Stimulated activated CD4-positive, alpha-beta T cell treated with anti-CD3 and anti-CD28 coated beads, TNF-alpha, amount 100 ng/mL, for 48 hours (primary cell): ENCODE results near the gene USP6NL.
"Not testable (repeated sequence)": the region's sequence is repeated elsewhere in the genome, so short reads cannot be mapped to it uniquely, and the experiment has no call there.

Experiments
- DNase-seq, 3 donors: peaks; one replicate each; pipeline ENCODE4 v3.0.0-alpha.2; 2020; ENCODE audit warnings: low read depth in 3 of 3

The USP6NL gene

DNA sequence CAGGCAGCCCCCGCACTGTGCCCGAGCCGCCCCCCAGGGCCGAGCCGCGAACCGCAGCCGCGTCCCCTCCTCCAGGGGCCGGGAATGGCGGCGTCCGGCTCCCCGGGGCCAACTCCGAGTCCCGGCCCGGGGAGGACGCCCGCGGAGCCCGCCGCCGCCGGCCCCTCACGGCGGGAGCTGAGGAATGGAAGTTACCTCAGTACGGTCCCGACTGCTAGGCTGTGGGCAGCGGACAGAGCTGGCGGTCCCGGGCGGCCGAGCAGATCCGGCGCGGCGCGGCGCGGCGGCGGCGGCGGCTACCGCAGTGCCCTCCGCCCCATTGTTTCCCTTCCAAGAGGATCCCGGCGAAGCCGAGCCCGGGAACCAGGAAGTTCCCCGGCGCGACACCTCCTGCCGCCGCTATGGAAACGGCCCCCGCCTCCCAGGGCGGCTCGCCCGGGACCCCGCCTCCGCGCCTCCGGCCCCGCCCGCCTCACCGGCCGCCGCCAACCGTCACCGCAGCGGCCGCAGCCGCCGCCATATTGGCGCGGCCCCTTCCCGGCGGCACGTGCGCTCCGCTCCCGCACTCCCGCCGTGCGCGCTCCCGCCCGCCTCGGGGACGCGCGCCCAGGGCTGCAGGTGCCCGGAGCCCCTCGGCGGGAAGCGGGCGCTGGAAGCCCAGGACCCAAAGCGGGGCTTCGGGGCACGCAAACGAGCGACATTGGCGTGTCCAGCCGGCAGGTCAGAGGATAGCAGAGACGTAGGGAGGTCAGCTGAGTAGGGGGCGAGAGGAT, at the start of gene USP6NL:
Gene USP6NL (minus strand): TSS at position 403 of the 773 bp plus-strand sequence. CDS start 14,016 bp downstream, outside the sequence.
- peak in 1 of 3 donors; percentile 41 for DNase-seq

DNA sequence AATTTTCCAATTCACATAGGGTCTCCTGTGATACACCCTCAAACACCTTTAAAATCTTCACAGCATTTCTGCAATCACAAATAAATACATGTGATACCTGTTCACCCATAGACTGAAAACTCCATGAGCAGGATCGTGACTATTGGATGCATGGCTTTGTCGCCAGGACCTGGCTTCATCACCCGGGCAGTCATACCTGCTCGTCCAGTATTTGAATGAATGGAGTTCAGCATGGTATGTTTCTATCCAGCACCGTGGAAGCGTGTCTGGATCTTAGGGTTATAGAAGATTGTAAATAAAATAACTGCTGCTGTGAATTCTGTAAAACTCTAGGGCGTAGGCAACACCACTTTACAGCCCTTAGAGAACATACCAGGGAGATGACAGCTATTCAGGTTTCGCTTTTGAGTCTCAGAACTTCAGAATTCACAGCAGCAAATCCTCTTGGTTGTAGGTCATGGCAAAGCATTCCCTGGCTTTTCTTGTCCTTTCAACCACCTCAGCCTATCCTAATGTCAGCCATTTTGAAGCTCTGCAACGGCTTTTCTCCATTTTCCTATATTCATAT, 47.4 kb upstream of the USP6NL start:
- DNase-seq: no peak

DNA sequence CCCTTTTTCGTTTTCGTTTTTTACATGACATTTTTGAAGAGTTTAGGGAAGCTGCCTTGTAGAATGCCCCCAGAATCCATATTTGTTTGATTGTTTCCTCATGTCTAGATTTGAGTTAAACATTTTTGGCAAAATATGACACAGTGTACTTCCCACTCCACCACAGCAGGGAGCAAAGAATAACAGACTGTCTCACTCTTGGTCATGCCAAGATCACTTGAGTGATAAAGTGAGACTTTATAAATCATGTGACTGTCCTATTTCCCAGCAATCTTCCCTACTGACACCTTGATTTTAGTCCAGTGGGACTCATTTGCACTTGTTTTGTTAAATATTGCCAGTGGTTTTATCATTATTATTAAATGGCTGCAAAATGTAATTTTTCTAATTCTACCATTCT, 44.4 kb upstream of the USP6NL start:
- DNase-seq: no peak

DNA sequence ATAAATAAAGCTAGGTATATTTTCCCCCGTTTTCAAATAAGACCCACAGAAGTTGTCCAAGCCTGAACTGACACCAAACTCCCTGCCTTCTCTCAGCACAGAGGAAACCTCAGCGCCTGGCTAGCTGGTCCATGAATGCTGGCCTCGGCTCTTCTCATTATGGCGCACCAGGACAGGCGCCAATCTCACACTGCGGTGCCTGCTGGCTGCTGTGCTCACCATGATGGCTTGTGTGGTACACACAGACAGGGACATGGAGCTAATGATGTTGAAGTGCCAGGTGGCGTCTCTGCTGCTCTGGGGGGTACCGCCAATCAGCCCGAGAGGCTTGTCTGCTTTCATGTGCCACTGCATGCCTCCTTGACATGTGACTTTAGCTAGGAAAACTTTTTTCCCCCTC, 43.2 kb upstream of the USP6NL start:
- no peak for DNase-seq

DNA sequence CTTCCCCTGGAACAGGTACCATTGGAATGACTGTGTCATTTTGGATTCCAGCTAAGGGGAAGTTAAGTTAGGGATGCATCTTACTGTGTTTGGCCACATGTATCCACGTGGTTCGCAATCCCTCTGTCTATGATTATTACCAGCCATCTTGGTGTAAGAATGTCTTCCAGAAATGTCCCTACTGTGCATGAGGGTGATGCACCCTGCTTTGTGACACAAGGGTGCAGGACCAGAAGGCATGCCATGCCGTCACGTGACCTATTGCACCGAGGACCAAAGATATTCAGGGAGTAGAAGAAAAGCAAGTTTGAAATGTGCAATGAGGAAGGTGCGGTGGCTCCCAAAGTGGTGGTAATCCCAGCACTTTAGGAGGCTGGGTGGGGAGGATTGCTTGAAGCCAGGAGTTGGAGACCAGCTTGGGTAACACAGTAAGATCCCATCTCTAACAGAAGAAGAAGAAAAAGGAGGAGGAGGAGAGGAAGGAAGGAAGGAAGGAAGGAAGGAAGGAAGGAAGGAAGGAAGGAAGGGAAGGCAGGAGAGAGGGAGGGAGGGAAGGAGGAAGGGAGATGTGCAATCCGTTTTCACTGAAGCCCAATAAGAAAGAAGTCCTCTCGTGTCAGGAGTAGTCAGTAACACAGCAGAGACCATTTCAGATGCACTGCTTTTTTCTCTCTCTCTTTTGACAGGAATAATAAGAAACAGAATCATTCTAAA, 42.5 kb upstream of the USP6NL start:
- no peak for DNase-seq

DNA sequence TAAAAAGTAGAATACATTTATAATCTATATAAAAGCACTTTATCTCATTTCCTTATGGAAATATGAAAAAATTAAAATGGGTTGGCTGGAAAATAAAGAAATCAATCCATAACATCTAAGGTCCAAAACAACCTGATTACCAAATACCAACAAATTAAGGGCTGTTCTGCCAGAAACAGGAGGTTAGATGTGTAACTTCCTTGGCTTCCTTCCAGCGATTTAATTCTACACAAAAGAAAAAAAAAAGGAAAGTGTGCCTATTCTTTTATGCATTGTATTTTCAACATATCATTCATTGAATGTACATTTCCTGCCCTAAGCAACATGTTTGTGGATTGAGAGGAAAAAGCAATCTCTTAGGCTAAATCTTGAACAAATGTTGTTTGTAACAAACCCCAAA, 36.2 kb upstream of the USP6NL start:
- DNase-seq: no peak

DNA sequence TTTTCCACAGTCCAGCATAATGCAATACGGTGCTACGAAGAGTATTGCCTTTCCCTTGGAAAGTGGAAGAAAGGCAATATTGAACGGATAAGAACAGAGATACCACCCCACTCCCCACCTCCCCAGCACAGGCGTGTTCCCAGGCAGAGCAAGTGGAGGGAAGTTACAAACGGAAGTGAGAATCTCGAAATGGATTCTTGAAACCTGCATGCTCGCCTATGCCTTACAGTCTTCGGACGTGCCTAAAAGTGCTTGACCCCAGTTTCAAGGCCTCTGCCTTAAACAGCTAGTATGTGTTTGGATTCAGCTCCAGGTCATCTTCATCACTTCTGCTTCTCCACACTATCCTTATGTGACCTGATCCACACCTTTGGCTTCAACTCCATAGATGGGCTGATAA, 35.0 kb upstream of the USP6NL start:
- DNase-seq: no peak

DNA sequence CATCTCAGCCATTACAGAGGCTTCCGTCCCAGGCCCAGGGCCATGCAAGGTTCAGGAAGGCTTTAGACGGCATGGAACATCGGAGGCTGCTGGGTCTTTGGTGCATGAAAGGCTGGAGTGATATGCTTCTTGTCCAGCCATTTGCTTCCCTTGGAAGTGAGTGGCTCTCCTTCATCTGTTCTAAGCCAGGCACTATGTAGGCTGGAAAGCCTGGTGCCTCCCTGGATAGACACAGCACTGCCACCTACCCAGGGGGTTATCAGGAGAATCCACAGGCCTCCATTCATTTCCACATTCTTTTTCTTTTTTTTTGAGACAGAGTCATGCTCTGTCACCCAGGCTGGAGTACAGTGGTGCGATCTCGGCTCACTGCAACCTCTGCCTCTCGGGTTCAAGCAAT, 31.6 kb upstream of the USP6NL start:
- no peak for DNase-seq

DNA sequence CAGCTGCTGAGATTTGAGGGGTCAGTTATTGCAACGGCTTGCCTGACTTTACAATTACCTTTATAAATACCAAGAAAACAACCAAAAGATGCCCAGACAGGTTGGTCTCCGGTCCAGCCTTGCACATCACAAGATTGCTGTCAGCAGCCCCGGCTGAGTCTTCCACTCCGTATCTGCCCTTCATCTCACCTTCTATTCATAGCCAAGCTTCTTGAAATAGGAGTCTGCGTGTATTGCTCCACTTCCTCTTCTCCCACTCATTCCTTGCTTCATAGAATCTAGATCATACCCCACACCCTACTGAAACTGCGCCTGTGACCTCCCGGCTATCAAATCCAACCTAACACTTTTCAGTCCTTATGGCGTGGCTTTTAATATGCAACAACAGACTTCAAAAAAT, 31.1 kb upstream of the USP6NL start:
- no peak for DNase-seq

DNA sequence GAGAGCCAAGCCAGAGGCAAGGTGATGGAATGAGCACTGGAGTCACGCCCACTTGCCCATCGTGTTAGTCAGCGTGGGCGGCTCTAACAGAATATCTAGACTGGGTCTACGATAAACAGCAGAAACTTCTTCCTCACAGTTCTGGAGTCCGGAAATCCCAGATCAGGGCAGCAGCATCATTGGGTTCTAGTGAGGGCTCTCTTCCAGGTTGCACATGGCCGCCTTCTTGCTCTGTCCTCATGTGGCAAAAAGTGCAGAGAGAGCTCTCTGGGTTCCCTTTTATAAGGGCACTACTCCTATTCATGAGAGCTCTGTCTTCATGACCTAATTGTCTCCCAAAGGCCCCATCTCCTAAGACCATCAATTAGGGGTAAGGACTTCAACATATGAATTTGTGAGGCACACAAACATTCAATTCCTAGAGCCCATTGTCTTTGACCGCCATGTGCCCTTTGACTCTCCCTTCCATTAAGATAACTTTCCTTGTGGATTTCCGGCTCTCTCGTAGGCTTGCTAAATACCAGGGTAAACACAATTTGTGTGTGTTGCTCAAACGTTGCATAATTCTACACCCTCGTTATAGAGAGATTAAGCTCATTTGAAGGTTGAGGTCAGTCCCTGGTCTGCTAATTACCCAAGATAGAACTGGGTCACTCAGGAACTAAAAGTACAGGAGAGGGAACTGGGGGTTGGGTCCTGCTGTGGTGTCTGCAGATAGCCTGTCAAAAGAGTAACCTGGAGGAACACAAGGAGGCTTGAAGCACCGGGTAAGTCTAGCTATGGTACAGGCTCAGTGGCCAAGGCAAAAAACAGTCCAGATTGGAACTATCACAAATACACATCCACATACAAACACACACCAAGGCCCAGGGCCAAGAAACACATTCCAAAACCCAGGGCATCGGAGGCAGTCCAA, 28.7 kb upstream of the USP6NL start:
- no peak for DNase-seq

DNA sequence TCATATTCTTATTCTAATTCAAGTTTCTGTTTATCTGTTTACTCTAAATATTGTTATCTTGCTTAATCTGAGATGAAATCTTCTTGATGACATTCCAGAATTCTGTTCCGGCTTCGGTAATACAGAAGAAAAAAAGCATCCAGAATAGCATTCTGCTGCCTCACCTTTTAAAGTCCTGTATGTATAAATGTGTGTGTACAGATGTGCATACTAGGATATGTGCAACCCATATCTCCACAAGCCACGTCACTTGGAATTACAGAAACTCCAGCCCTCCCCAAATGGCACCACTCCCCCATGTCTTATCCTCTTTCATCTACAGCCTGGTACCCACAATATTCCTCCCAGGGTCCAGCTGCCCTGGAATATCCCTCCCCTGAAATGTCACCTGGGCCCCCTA, 27.9 kb upstream of the USP6NL start:
- no peak for DNase-seq

DNA sequence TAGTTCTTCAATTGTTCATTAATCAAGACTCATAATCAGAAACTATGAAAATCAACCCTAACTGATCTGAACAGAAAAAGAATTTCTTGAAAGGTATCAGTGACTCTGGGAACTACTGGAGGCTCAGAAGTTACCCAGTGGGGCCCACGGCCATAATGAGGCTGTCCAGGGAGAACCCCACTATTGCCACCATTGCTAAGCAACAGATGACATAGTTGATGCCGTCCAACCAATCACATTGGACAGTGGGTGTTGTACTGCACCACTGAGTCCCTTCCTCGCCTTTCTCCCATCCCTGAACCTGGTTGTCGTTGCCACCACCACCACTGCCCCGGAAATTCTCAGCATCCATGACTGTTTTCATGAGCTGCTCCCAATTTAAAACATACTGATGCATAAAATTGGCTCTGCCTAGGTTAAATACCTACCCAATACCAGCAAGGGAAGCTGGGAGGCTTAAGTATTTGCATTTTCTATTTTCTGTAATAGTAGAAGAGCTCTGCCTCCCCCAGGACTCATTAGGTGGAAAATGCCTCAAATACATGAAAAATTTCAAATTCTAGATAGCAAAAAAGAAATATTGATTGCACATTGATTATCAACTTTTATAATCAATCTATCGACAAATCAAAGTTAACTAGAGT, 26.7 kb upstream of the USP6NL start:
- DNase-seq: no peak

DNA sequence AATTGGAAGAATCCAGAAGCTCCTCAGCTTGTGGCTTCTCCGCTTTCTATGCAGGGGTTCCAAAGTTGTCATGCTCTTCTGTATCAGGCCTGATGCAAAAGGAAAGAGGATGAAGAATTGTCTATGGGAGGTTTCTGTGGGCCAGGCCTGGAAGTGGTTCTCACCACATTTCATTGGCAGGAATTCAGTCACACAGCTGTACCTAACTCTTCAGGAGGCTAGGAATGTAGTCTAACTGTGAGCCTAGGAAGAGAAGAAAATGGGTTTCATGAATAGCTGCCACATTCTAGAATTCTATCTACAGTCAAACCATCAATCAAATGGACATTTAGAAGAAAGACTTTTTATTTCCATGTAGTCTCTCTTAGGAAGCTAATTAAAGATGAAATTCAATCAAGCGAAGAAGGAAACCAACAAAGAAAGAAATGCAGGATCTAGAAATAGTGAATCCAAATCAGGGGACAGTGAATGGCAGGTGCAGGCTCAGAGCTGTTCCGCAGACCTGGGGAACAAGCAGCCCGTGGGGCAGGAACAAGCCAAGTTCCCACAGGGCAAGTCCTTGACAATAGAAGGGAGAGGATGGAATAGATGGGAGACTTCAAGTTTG, 25.4 kb upstream of the USP6NL start:
- no peak for DNase-seq

DNA sequence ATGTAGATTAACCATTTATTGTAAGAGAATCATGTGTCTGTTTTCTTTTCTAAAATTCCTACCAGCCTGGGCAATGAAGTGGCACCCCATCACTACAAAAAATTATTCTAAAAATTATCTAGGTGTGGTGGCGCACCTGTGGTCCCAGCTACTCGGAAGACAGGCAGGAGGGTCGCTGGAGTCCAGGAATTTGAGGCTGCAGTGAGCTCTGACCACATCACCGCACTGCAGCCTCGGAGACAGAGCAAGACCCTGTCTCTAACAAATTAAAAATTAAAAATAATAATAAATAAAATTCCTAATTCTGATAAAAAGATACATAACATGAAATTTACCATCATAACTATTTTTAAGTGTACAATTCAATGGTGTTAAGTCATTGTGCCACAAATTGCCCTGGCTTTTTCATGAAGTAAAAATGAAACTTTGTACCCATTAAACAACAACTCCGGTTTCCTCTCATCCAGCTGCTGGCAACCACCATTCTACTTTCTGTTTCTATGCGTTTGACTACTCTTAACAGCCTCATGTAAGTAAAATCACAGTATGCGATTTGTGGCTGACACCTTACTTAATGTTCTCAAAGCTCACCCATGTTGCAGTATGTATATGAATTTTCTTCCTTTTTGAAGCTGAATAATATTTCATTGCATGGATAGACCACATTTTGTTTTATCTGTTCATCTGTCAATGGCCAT, 20.6 kb upstream of the USP6NL start:
- DNase-seq: no peak

DNA sequence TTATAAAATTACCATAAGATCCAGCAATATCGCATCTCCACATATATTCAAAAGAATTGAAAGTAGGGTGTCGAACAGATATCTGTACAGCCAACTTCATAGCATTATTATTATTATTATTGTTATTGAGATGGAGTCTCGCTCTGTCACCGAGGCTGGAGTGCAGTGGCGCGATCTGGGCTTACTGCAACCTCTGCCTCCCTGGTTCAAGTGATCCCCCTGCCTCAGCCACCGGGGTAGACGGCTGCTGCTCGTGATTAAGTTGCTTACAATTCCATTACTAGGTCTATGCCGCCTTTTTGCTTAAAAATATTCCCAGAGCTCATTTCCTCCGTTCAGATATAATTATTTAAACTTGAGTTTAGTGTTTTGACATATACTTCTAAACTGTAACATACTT, 19.8 kb upstream of the USP6NL start:
- no peak for DNase-seq

DNA sequence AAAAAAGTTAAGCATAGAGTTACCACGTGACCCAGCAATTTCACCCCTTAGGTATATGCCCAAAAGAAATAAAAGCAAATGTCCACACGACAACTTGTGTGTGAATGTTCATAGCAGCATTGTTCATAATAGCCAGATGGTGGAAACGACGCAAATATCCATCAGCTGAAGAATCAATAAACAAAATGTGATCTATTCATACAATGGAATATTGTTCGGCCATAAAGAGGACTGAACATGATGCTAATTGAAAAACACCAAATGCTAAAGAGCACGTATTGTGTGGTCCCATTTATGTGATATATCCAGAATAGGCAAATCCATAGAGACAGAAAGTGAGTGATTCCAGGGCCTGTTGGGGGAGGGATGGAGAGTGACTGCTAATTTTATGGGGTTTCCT, 18.3 kb upstream of the USP6NL start:
- DNase-seq: no peak

DNA sequence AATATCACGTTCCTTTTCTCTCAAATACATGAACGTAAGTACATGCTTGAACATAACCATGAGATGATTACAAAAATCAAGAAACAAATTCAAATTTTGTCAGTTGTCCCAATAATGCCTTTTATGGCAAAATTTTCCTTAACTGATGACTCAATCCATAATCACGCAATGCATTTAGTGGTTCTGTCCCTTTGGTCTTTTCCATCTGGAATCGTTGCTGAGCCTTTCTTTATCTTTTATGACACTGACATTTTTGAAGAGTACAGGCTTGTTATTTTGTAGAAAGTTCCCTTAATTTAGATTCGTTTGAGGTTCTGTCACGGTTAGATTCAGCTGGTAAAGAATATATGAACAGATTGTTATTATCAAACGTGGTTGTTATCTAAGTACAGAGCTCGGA, 16.5 kb upstream of the USP6NL start:
- DNase-seq: not testable (repeated sequence)

DNA sequence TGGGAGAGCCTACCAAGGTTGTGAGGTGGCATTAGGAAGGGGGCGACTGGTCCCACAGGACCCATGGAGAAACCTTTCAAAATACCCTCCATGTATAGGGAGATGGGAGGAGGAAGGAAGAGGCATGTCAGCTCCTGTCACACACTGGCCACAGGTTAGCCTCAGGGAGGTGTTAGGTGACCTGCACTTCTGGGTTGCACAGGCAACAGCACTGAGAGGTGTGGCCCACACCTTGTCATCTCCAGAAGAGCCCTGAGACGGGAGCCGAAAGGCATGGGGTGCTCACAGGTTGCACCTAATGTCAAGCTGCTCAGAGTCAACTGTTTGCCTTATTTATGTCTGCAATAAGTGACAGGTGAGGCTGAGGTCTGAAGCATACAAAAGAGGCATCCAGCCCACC, 14.6 kb upstream of the USP6NL start:
- DNase-seq: no peak

DNA sequence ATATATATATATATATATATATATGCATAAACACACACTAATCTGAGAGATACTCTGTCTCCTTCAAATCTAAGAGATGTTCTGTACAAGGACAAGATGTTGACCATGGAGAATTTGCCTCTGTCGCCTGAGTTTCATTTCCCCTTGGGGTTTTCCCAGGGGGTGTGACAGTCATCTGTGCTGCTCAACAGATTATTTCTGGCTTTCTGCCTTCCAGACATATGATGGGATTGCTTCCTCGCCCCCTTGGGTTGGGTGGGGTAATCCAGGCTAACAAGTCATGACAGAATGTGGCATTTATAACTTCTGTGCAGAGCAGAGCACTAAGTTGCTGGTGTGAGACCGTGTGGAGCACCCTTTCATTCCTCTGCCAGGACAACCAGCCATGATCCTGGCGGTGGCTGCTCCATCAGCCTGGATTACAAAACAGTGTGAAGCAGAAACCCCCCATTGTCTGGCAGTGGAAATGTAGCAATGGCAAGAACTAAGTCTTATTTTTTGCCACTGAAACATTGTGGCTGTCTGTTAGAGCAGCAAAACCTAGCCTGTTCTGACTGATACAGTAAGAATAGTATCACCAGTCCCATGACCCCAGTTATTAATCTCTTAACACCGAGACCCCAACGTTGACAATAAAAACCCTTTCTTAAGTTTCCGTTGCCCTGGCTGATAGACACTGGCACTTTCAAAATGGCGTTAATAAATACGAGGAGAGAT, 13.7 kb upstream of the USP6NL start:
- DNase-seq: no peak

DNA sequence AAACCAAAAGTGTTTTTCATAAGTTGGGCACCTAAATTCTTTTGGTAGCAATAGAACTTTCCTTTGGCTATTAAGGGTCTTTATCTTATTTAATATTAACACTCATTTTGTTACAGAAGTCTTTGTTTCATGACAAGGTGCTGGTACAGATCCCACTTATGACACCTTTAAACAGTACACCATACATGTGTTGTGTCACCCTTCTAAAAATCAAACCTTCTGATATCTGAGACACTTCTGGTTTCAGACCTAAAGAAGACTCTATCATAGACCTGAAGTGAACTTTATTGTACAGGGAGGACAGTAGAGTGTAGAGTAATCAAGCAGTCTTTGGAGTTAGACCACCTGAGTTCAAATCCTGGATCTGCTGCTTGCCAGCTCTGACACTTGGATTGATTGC, 5.8 kb upstream of the USP6NL start:
- DNase-seq: no peak
